IMR-90 (cell line): ENCODE data around the gene KRT37. TPM values are rescaled to one million over a fixed set of nuclear protein-coding genes. Genes with fewer than 3 reads are reported as not detected.

Source experiments
- ATAC-seq: fragments of 200-7000 bp; cut with Tn5 transposase; 2 replicates; pipeline ENCODE4 v1.9.1; 2020; ENCODE audit warnings: low read depth, mild to moderate bottlenecking, moderate library complexity
- BruUV-seq: library from RNA; stranded (reverse); fragments of 400-500 nt; replicated peaks from 2 replicates; lab custom pipeline; 2021; lab: Mats Ljungman, UMichigan
- CTCF ChIA-PET: fragments of 300-600 bp; formaldehyde crosslinking; extraction: SDS; loops from one replicate; lab custom pipeline; 2021; ENCODE audit warnings: antibody characterized with exemption; lab: Yijun Ruan, JAX
- POLR2A ChIA-PET: fragments of 300-600 bp; sonication (Branson Sonifier 250); formaldehyde crosslinking; loops from one replicate; lab custom pipeline; 2022; ENCODE audit warnings: antibody characterized with exemption; ENCODE audit not compliant: unreplicated experiment; lab: Charles Lee
- DNase-seq: peaks from one replicate; pipeline ENCODE4 v3.0.0; 2013
- H2AFZ ChIP-seq: replicated peaks from 2 replicates; pipeline ENCODE3; 2013; ENCODE audit warnings: low read length, mild to moderate bottlenecking; ENCODE audit not compliant: poor library complexity
- H2AK5ac ChIP-seq: 2 replicates; pipeline ENCODE4 v1.6.1; 2013; ENCODE audit warnings: low read depth, low read length, inconsistent platforms
- H2AK9ac ChIP-seq: replicated peaks from 2 replicates; pipeline ENCODE3; 2013; ENCODE audit warnings: mild to moderate bottlenecking, low read depth, low read length, moderate library complexity; ENCODE audit not compliant: poor library complexity
- H2BK120ac ChIP-seq: 2 replicates; pipeline ENCODE4 v1.6.1; 2013; ENCODE audit warnings: low read depth, low read length, inconsistent platforms
- H2BK15ac ChIP-seq: 3 replicates; pipeline ENCODE4 v1.6.1; 2013; ENCODE audit warnings: low read depth, low read length, inconsistent platforms
- H2BK20ac ChIP-seq: 2 replicates; pipeline ENCODE4 v1.6.1; 2013; ENCODE audit warnings: low read depth, mild to moderate bottlenecking, inconsistent platforms, low read length, moderate library complexity
- H2BK5ac ChIP-seq: 2 replicates; pipeline ENCODE4 v1.6.1; 2013; ENCODE audit warnings: mild to moderate bottlenecking, low read depth, low read length, inconsistent platforms; ENCODE audit not compliant: poor library complexity, severe bottlenecking
- H3K14ac ChIP-seq: replicated peaks from 2 replicates; pipeline ENCODE4 v1.6.1; 2013; ENCODE audit warnings: low read depth, low read length, inconsistent platforms
- H3K18ac ChIP-seq: 2 replicates; pipeline ENCODE4 v1.6.1; 2013; ENCODE audit warnings: low read depth, low read length, control low read depth
- H3K23ac ChIP-seq: 2 replicates; pipeline ENCODE4 v1.6.1; 2013; ENCODE audit warnings: low read depth, low read length, inconsistent platforms
- H3K27ac ChIP-seq: 2 replicates; pipeline ENCODE4 v1.5.1; 2013; ENCODE audit warnings: mild to moderate bottlenecking, control low read depth, low read length; ENCODE audit not compliant: insufficient read depth
- H3K27me3 ChIP-seq: 2 replicates; pipeline ENCODE4 v1.6.1; 2013; ENCODE audit warnings: low read length; ENCODE audit not compliant: control insufficient read depth, insufficient read depth
- H3K36me3 ChIP-seq: 2 replicates; pipeline ENCODE4 v1.6.1; 2013; ENCODE audit warnings: low read length, mixed read lengths; ENCODE audit not compliant: control insufficient read depth, insufficient read depth
- H3K4ac ChIP-seq: 2 replicates; pipeline ENCODE4 v1.6.1; 2013; ENCODE audit warnings: low read depth, low read length, inconsistent platforms
- H3K4me1 ChIP-seq: 2 replicates; pipeline ENCODE4 v1.6.1; 2013; ENCODE audit warnings: low read length, mixed read lengths; ENCODE audit not compliant: control insufficient read depth, insufficient read depth
- H3K4me2 ChIP-seq: 2 replicates; pipeline ENCODE4 v1.6.1; 2013; ENCODE audit warnings: low read depth, mild to moderate bottlenecking, control low read depth, low read length, moderate library complexity
- H3K4me3 ChIP-seq: 2 replicates; pipeline ENCODE4 v1.5.1; 2013; ENCODE audit warnings: low read depth, mild to moderate bottlenecking, control low read depth, low read length, moderate library complexity; ENCODE audit not compliant: insufficient read depth
- H3K56ac ChIP-seq: 2 replicates; pipeline ENCODE4 v1.6.1; 2013; ENCODE audit warnings: low read length, inconsistent platforms; ENCODE audit not compliant: insufficient read depth; ENCODE audit errors: extremely low read depth
- H3K79me1 ChIP-seq, 2 experiments: 2 replicates each; pipeline ENCODE4 v1.6.1; 2013; ENCODE audit warnings: low read length in 2 of 2, inconsistent platforms in 1 of 2, low read depth in 1 of 2
- H3K9ac ChIP-seq: 2 replicates; pipeline ENCODE4 v1.6.1; 2013; ENCODE audit warnings: low read depth, low read length, control low read depth
- H3K9me1 ChIP-seq: 2 replicates; pipeline ENCODE4 v1.6.1; 2013; ENCODE audit warnings: low read length, inconsistent platforms; ENCODE audit not compliant: insufficient read depth
- H3K9me3 ChIP-seq: 2 replicates; pipeline ENCODE4 v1.6.1; 2013; ENCODE audit warnings: low read length; ENCODE audit not compliant: control insufficient read depth, insufficient read depth
- H4K20me1 ChIP-seq: 2 replicates; pipeline ENCODE4 v1.6.1; 2013; ENCODE audit warnings: low read length, inconsistent platforms; ENCODE audit not compliant: insufficient read depth
- H4K5ac ChIP-seq: 2 replicates; pipeline ENCODE4 v1.6.1; 2013; ENCODE audit warnings: mild to moderate bottlenecking, low read depth, low read length, control low read depth
- H4K8ac ChIP-seq, 2 experiments: 2 replicates each; pipeline ENCODE4 v1.6.1; 2013; ENCODE audit warnings: low read depth in 2 of 2, low read length in 2 of 2, control low read depth in 1 of 2, inconsistent platforms in 1 of 2
- H4K91ac ChIP-seq: 2 replicates; pipeline ENCODE4 v1.6.1; 2013; ENCODE audit warnings: low read depth, low read length, inconsistent platforms; ENCODE audit not compliant: insufficient read depth
- BHLHE40 ChIP-seq: fragments of 150-350 bp; IDR thresholded peaks from 2 replicates; pipeline ENCODE4 v1.6.1; 2016; ENCODE audit warnings: mild to moderate bottlenecking, low read depth, low read length
- CEBPB ChIP-seq: IDR thresholded peaks from 2 replicates; pipeline ENCODE4 v1.6.1; 2012; ENCODE audit warnings: low read depth, low read length, improper control_type of control experiment
- CHD1 ChIP-seq: IDR thresholded peaks from 2 replicates; pipeline ENCODE4 v1.6.1; 2012; ENCODE audit warnings: low read depth, low read length, improper control_type of control experiment
- ELK1 ChIP-seq: fragments of 150-350 bp; IDR thresholded peaks from 2 replicates; pipeline ENCODE4 v1.6.1; 2016; ENCODE audit warnings: low read depth, mild to moderate bottlenecking, low read length, moderate library complexity, borderline replicate concordance
- FOS ChIP-seq: fragments of 150-350 bp; IDR thresholded peaks from 2 replicates; pipeline ENCODE4 v1.6.1; 2016; ENCODE audit warnings: low read depth, low read length
- MAFK ChIP-seq: IDR thresholded peaks from 2 replicates; pipeline ENCODE4 v1.6.1; 2012; ENCODE audit warnings: low read depth, low read length, improper control_type of control experiment
- MAZ ChIP-seq: IDR thresholded peaks from 2 replicates; pipeline ENCODE4 v1.6.1; 2012; ENCODE audit warnings: low read depth, mild to moderate bottlenecking, low read length, improper control_type of control experiment, moderate library complexity, borderline replicate concordance
- MXI1 ChIP-seq: IDR thresholded peaks from 2 replicates; pipeline ENCODE4 v1.6.1; 2012; ENCODE audit warnings: low read depth, mild to moderate bottlenecking, low read length, moderate library complexity, borderline replicate concordance
- NFE2L2 ChIP-seq: fragments of 150-350 bp; IDR thresholded peaks from 2 replicates; pipeline ENCODE4 v1.6.1; 2016; ENCODE audit warnings: low read depth, mild to moderate bottlenecking, low read length
- POLR2A ChIP-seq: IDR thresholded peaks from 2 replicates; pipeline ENCODE4 v1.6.1; 2012; ENCODE audit warnings: mild to moderate bottlenecking, low read depth, low read length
- RAD21 ChIP-seq: IDR thresholded peaks from 2 replicates; pipeline ENCODE4 v1.6.1; 2012; ENCODE audit warnings: low read length, improper control_type of control experiment
- RCOR1 ChIP-seq: IDR thresholded peaks from 2 replicates; pipeline ENCODE4 v1.6.1; 2012; ENCODE audit warnings: mild to moderate bottlenecking, low read length, improper control_type of control experiment; ENCODE audit not compliant: insufficient replicate concordance
- RFX5 ChIP-seq: IDR thresholded peaks from 2 replicates; pipeline ENCODE4 v1.8.0; 2012; ENCODE audit warnings: low read depth, mild to moderate bottlenecking, low read length, moderate library complexity
- SMC3 ChIP-seq: fragments of 150-350 bp; IDR thresholded peaks from 2 replicates; pipeline ENCODE4 v1.6.1; 2016; ENCODE audit warnings: low read depth, mild to moderate bottlenecking, antibody characterized with exemption, low read length, moderate library complexity
- USF2 ChIP-seq: fragments of 150-350 bp; IDR thresholded peaks from 2 replicates; pipeline ENCODE4 v1.6.1; 2017; ENCODE audit warnings: mild to moderate bottlenecking, antibody characterized with exemption, low read length, low read depth
- WGBS, 2 experiments: methylation state at CpG; one replicate each; pipeline versions ENCODE4 v1.1.5 to v1.1.7; 2013; ENCODE audit warnings: missing lambda C conversion rate in 2 of 2; ENCODE audit not compliant: insufficient read length in 1 of 2; ENCODE audit errors: extremely low coverage in 2 of 2; 5-methylcytosine and 5-hydroxymethylcytosine counted together
- dilution Hi-C: fragments of 300-500 bp; cut with HindIII; formaldehyde crosslinking; loops from one replicate; pipeline ENCODE4 v1.14.3; 2018; ENCODE audit warnings: low sequenced_read_pairs; ENCODE audit not compliant: unreplicated experiment
- in situ Hi-C: fragments of 300-500 bp; cut with MboI; formaldehyde crosslinking; loops from 3 replicates; pipeline ENCODE4 v1.14.3; 2019; ENCODE audit warnings: low sequenced_read_pairs, inconsistent platforms, mixed read lengths
- intact Hi-C: fragments of 100-400 bp; cut with micrococcal nuclease; formaldehyde crosslinking; loops from 2 replicates; pipeline ENCODE4 v1.10.0; 2022
- polyA plus RNA-seq, 3 experiments: library from polyadenylated mRNA; depleted of rRNA; stranded (reverse); fragments of >200 nt; gene quantifications; 2 replicates each; pipeline ENCODE4 v1.2.3, GENCODE V29; 2012; ENCODE audit warnings: low replicate concordance in 1 of 3
- total RNA-seq: library from RNA; depleted of rRNA; stranded (reverse); fragments of >200 nt; gene quantifications from 2 replicates; pipeline ENCODE4 v1.2.3, GENCODE V29; 2012
- TF ChIP-seq, protein P1 (sequence below): conservative IDR thresholded peaks from 2 replicates; pipeline ENCODE4 v1.5.1; 2012; ENCODE audit warnings: mild to moderate bottlenecking, low read depth, low read length, improper control_type of control experiment

KRT37 gene
- total and polyA plus RNA-seq, 2 of the 4 experiments (the other 2 are of a cell fraction) = not detected

DNA sequence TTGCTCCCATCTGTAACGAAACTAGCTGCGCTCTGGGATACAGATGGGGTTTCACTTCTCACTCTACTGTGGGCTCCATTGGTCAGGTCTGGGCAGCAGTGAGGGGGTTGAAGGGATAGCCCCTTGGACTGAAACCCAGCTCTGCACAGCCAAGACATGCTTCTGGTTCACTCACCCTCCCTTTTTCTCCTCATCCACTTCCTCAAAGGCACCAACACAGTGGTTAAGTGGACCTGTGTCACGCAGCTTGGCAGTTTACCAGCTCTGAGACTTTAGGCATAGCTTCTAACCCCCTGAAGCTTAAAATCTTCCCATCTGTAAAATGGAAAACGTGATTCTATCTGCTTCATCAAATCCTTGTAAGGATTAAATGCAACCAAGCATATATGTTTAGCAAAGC is 27.9 kb upstream of the KRT37 start:
- peaks cover 5% of the 10 kb centered on the region for H3K9me1 ChIP-seq
- H3K9ac ChIP-seq = no peak overlapping the region
- no TSS peak for BruUV-seq
- H4K91ac ChIP-seq = no peak overlapping the region
- H3K27ac ChIP-seq = no peak overlapping the region
- CTCF ChIA-PET = no interaction called here
- ATAC-seq (no peak), DNase-seq (no peak)
- H4K20me1 ChIP-seq = no peaks in the 10 kb centered on the region
- no peak overlapping the region for H2AK5ac ChIP-seq
- peaks cover 14% of the 10 kb centered on the region for H3K9me3 ChIP-seq
- no peak overlapping the region for H3K56ac ChIP-seq
- 0 out of 2 replicates have a peak overlapping the region, but pooled peaks have one; percentile 3 for H2BK20ac ChIP-seq
- H3K18ac ChIP-seq = no peak overlapping the region
- dilution Hi-C loops = no loop called here
- H3K14ac ChIP-seq = no peak overlapping the region
- intact Hi-C loops = no loop called here
- H3K23ac ChIP-seq = no peak overlapping the region
- no peak overlapping the region for H3K4me2 ChIP-seq
- in situ Hi-C loops = no loop called here
- no peak overlapping the region for H4K8ac ChIP-seq
- H3K4me3 ChIP-seq = no peak overlapping the region
- H2BK120ac ChIP-seq = no peak overlapping the region
- WGBS, 2 experiments = no CpG with 5 or more reads among the region's 4 CpGs
- H2AK9ac ChIP-seq = no peak overlapping the region
- peaks cover 6% of the 10 kb centered on the region for H3K4me1 ChIP-seq
- no peaks in the 10 kb centered on the region for H3K79me1 ChIP-seq
- H2AFZ ChIP-seq = no peak overlapping the region
- TF ChIP-seq SMC3 (no peak), MXI1 (no peak), RFX5 (no peak), MAZ (no peak), POLR2A (no peak), MAFK (no peak), ELK1 (no peak), CEBPB (no peak), FOS (no peak), USF2 (no peak), RCOR1 (no peak), CHD1 (no peak), NFE2L2 (no peak), BHLHE40 (no peak), RAD21 (no peak)
- TF ChIP-seq, protein P1, sequence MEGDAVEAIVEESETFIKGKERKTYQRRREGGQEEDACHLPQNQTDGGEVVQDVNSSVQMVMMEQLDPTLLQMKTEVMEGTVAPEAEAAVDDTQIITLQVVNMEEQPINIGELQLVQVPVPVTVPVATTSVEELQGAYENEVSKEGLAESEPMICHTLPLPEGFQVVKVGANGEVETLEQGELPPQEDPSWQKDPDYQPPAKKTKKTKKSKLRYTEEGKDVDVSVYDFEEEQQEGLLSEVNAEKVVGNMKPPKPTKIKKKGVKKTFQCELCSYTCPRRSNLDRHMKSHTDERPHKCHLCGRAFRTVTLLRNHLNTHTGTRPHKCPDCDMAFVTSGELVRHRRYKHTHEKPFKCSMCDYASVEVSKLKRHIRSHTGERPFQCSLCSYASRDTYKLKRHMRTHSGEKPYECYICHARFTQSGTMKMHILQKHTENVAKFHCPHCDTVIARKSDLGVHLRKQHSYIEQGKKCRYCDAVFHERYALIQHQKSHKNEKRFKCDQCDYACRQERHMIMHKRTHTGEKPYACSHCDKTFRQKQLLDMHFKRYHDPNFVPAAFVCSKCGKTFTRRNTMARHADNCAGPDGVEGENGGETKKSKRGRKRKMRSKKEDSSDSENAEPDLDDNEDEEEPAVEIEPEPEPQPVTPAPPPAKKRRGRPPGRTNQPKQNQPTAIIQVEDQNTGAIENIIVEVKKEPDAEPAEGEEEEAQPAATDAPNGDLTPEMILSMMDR = no peak
- POLR2A ChIA-PET = no interaction called here
- no peak overlapping the region for H3K4ac ChIP-seq
- H4K5ac ChIP-seq = no peak overlapping the region
- H2BK5ac ChIP-seq = no peak overlapping the region
- no peaks in the 10 kb centered on the region for H3K36me3 ChIP-seq
- H3K27me3 ChIP-seq = peaks cover 5% of the 10 kb centered on the region
- no peak overlapping the region for H2BK15ac ChIP-seq
